K562 (cell line): ENCODE data around the gene ARHGAP33. TPM values are rescaled to one million over a fixed set of nuclear protein-coding genes. Genes with fewer than 3 reads are reported as not detected.

ENCODE experiments used
- ATAC-seq: fragments of 200-7000 bp; cut with Tn5 transposase; 3 replicates; pipeline ENCODE4 v1.9.1; 2020; ENCODE audit warnings: moderate library complexity
- BruUV-seq: library from RNA; stranded (reverse); fragments of 400-500 nt; replicated peaks from 2 replicates; lab custom pipeline; 2021; lab: Mats Ljungman, UMichigan
- CTCF ChIA-PET: fragments of 300-600 bp; formaldehyde crosslinking; extraction: SDS; loops from one replicate; lab custom pipeline; 2021; ENCODE audit warnings: low intra/inter-chr PET ratio; lab: Yijun Ruan, JAX
- POLR2A ChIA-PET: fragments of 300-600, 350-650 bp; sonication (Branson Sonifier 250); formaldehyde crosslinking; extraction: SDS; loops from one replicate; lab custom pipeline; 2021; ENCODE audit warnings: antibody characterized with exemption, inconsistent platforms; lab: Yijun Ruan, JAX
- DNase-seq, 4 experiments: peaks; one replicate each; pipeline versions ENCODE4 v3.0.0 to v3.0.0-alpha.2; 2011 to 2018; ENCODE audit warnings: low spot score in 3 of 4, mixed read lengths in 3 of 4; ENCODE audit errors: extremely low read depth in 1 of 4
- FAIRE-seq: peaks from 2 replicates; lab custom pipeline; 2011; peaks lifted over from hg19 to GRCh38; lab: Jason Lieb, UNC
- H2AFZ ChIP-seq: 2 replicates; pipeline ENCODE4 v1.6.0; 2011; ENCODE audit warnings: low read depth, low read length, control low read depth, inconsistent platforms
- H3K27ac ChIP-seq: fragments of 200-600 bp; 3 replicates; pipeline ENCODE4 v1.8.0; 2011; ENCODE audit warnings: low read depth, mild to moderate bottlenecking, control low read depth, inconsistent platforms, low read length, moderate library complexity, mixed read lengths; ENCODE audit errors: extremely low read depth
- H3K27me3 ChIP-seq, 2 experiments: fragments of 300-600 bp in 1 of 2; 2 replicates in 1 of 2; 3 replicates in 1 of 2; pipeline versions ENCODE4 v1.6.0 to v1.8.0; 2011; ENCODE audit warnings: inconsistent platforms in 2 of 2, low read length in 2 of 2, mild to moderate bottlenecking in 1 of 2, mixed read lengths in 1 of 2, moderate library complexity in 1 of 2; ENCODE audit not compliant: control insufficient read depth in 2 of 2, insufficient read depth in 2 of 2
- H3K36me3 ChIP-seq: fragments of 300-600 bp; 3 replicates; pipeline ENCODE4 v1.8.0; 2011; ENCODE audit warnings: mild to moderate bottlenecking, low read length, inconsistent platforms; ENCODE audit not compliant: control insufficient read depth, insufficient read depth
- H3K4me1 ChIP-seq, 2 experiments: fragments of 200-600 bp in 1 of 2; replicated peaks in 1 of 2; 2 replicates in 1 of 2; 3 replicates in 1 of 2; pipeline versions ENCODE4 v1.5.1 to v1.8.0; 2011; ENCODE audit warnings: inconsistent platforms in 2 of 2, low read length in 2 of 2, mild to moderate bottlenecking in 1 of 2, mixed read lengths in 1 of 2, moderate library complexity in 1 of 2; ENCODE audit not compliant: control insufficient read depth in 2 of 2, insufficient read depth in 2 of 2
- H3K4me2 ChIP-seq: 2 replicates; pipeline ENCODE4 v1.6.1; 2011; ENCODE audit warnings: low read length, control low read depth, inconsistent platforms, mixed read lengths; ENCODE audit not compliant: insufficient read depth
- H3K4me3 ChIP-seq: fragments of 200-600 bp; sonication (generic), shearing (Covaris generic); 2 replicates; pipeline ENCODE4 v1.5.1; 2016; ENCODE audit warnings: control low read depth, inconsistent platforms
- H3K79me2 ChIP-seq: fragments of 200-600 bp; 3 replicates; pipeline ENCODE4 v1.8.0; 2011; ENCODE audit warnings: low read length, inconsistent platforms; ENCODE audit not compliant: control insufficient read depth, insufficient read depth
- H3K9ac ChIP-seq, 2 experiments: 2 replicates each; pipeline versions ENCODE4 v1.6.0 to v1.6.1; 2011; ENCODE audit warnings: low read depth in 2 of 2, low read length in 2 of 2, control low read depth in 1 of 2, inconsistent platforms in 1 of 2, mild to moderate bottlenecking in 1 of 2, mixed read lengths in 1 of 2; ENCODE audit not compliant: insufficient read depth in 1 of 2
- H3K9me1 ChIP-seq: one replicate; pipeline ENCODE4 v1.6.0; 2011; ENCODE audit warnings: inconsistent platforms, mild to moderate bottlenecking, low read length, moderate library complexity; ENCODE audit not compliant: control insufficient read depth, insufficient read depth
- H3K9me3 ChIP-seq: replicated peaks from 2 replicates; pipeline ENCODE4 v1.5.1; 2011; ENCODE audit warnings: low read depth, low read length, inconsistent platforms; ENCODE audit not compliant: control insufficient read depth, insufficient read depth
- H4K20me1 ChIP-seq: replicated peaks from 2 replicates; pipeline ENCODE4 v1.6.1; 2011; ENCODE audit warnings: low read length, inconsistent platforms, mixed read lengths; ENCODE audit not compliant: control insufficient read depth, insufficient read depth
- BRCA1 ChIP-seq, 2 experiments: fragments of 450-650 bp in 1 of 2; sonication (generic) in 1 of 2; formaldehyde crosslinking in 1 of 2; IDR thresholded peaks; 2 replicates each; pipeline versions ENCODE4 v1.5.0 to v1.6.1; 2017 to 2020; ENCODE audit warnings: mild to moderate bottlenecking in 1 of 2, missing genetic modification reagents in 1 of 2
- CBX2 ChIP-seq: fragments of 200-600 bp; sonication (generic); IDR thresholded peaks from one replicate; pipeline ENCODE4 v1.6.1; 2012; ENCODE audit warnings: mild to moderate bottlenecking, low read length, inconsistent platforms; ENCODE audit not compliant: insufficient read depth, poor library complexity, severe bottlenecking
- CEBPB ChIP-seq: fragments of 450-650 bp; IDR thresholded peaks from 2 replicates; pipeline ENCODE4 v1.6.1; 2016; ENCODE audit warnings: missing genetic modification characterization, missing compliant biosample characterization
- EHMT2 ChIP-seq: fragments of 450-650 bp; IDR thresholded peaks from 2 replicates; pipeline ENCODE4 v1.6.1; 2018; ENCODE audit warnings: antibody characterized with exemption
- ESRRB ChIP-seq: fragments of 250-450 bp; sonication (Bioruptor Pico); IDR thresholded peaks from 2 replicates; pipeline ENCODE4 v1.5.0; 2020; ENCODE audit warnings: mild to moderate bottlenecking, moderate library complexity, borderline replicate concordance
- HNRNPK ChIP-seq: fragments of 200-400 bp; formaldehyde crosslinking; IDR thresholded peaks from one replicate; pipeline ENCODE4 v1.6.1; 2018; ENCODE audit warnings: mild to moderate bottlenecking, low read depth, low read length; ENCODE audit not compliant: poor library complexity, severe bottlenecking
- NRF1 ChIP-seq, 2 experiments: fragments of 450-650 bp; IDR thresholded peaks in 1 of 2; conservative IDR thresholded peaks in 1 of 2; 2 replicates each; pipeline ENCODE4 v1.6.1; 2014; ENCODE audit warnings: mild to moderate bottlenecking in 2 of 2
- PML ChIP-seq: IDR thresholded peaks from 2 replicates; pipeline ENCODE4 v1.6.1; 2012; ENCODE audit warnings: low read length, inconsistent platforms
- POLR3G ChIP-seq: IDR thresholded peaks from 2 replicates; pipeline ENCODE4 v1.6.1; 2011; ENCODE audit not compliant: insufficient read length, insufficient replicate concordance; ENCODE audit errors: extremely low read depth
- ZEB2 ChIP-seq: fragments of 450-650 bp; IDR thresholded peaks from 2 replicates; pipeline ENCODE4 v1.6.1; 2016
- ZNF24 ChIP-seq: fragments of 450-650 bp; IDR thresholded peaks from 2 replicates; pipeline ENCODE4 v1.6.1; 2016
- WGBS: fragments of 100-300 bp; shearing (Covaris generic); methylation state at CpG from one replicate; pipeline ENCODE4 v1.1.6; 2016; ENCODE audit warnings: low coverage, mixed read lengths; ENCODE audit not compliant: insufficient coverage; ENCODE audit errors: missing lambda C conversion rate; 5-methylcytosine and 5-hydroxymethylcytosine counted together
- in situ Hi-C: fragments of 300-500 bp; cut with MboI; formaldehyde crosslinking; loops from 4 replicates; pipeline ENCODE4 v1.15.0; 2018; ENCODE audit warnings: inconsistent platforms, mixed read lengths
- intact Hi-C: fragments of 100-400 bp; cut with micrococcal nuclease; formaldehyde crosslinking; loops from 2 replicates; pipeline ENCODE4 v1.14.2; 2022
- polyA plus RNA-seq, 8 experiments: library from polyadenylated mRNA; depleted of rRNA in 4 of 8; stranded (reverse) in 5 of 8; unstranded in 3 of 8; fragments of >200 nt; fragmentation: Nextera tagmentation in 2 of 8; fragmentation: Illumina TruSeq in 1 of 8; extraction: Ambion mirVana in 2 of 8; extraction: Trizol in 1 of 8; gene quantifications; 2 replicates each; pipeline versions ENCODE4 v1.2.1 to v1.2.3, GENCODE V29; 2011 to 2014; ENCODE audit warnings: inconsistent platforms in 1 of 8, missing spikeins in 1 of 8
- total RNA-seq, 7 experiments: library from RNA; depleted of rRNA in 6 of 7; stranded (reverse); fragments of >200 nt in 6 of 7; fragmentation: Illumina TruSeq in 2 of 7; extraction: Trizol in 2 of 7; gene quantifications; 2 replicates each; pipeline versions ENCODE4 v1.2.1 to v1.2.3, GENCODE V29; 2011 to 2021; ENCODE audit warnings: low replicate concordance in 1 of 7
- TF ChIP-seq, protein P1 (sequence below): fragments of 450-650 bp; IDR thresholded peaks from 2 replicates; pipeline ENCODE4 v1.6.1; 2018; ENCODE audit not compliant: partially characterized antibody
- TF ChIP-seq, protein P2 (sequence below): IDR thresholded peaks from 2 replicates; pipeline ENCODE4 v1.6.1; 2016; ENCODE audit warnings: missing genetic modification characterization, missing compliant biosample characterization
- TF ChIP-seq, protein P3 (sequence below): fragments of 450-650 bp; IDR thresholded peaks from 2 replicates; pipeline ENCODE4 v1.6.1; 2016; ENCODE audit warnings: antibody characterized with exemption

ARHGAP33 gene
- total and polyA plus RNA-seq, 9 of the 15 experiments (the other 6 are each of a cell fraction or from before 2014, with no cell fraction given) = 0.06 to 26.6 (median 1.6) TPM; not detected in 1

DNA sequence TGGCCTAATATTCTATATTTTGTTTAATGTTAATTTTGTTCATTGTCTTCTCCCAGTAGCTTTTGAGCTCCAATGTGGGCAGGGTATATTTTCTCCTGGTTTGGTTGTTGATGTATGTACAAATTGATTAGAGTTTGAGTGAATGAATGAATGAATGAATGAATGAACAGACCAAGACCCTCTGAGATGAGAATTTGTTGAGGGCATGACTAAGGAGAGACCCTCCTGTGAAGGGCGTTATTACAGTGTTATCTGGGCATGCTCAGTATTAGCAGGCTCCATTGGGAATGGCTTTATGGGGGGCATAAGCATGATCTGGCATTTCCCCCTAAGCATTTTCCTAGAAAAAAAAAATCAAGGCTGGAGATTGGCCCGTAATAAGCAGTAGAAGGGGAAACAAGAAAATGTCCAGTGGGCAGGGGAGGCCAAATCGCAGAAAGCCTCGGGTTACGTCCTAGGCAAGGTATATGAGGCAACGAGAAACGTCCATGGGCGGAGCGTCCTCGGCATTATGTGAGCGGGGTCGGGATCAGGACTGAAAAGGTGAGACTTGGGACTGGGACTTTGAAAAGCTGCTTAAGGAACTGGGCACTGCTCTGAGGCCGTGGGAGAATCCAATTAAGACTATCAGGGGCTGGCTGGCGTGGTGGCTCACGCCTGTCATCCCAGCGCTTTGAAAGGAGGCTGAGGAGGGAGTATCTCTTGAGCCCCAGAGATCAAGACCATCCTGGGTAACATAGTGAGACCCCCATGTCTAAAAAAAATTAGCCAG is 904 bp upstream of the ARHGAP33 start:
- POLR2A ChIA-PET = interaction anchor here (0.7 to 1.4 kb wide), 3 partner anchors 9 to 91 kb away, joined by 3 read pairs; no protein-coding TSS in a partner anchor
- H3K27me3 ChIP-seq = no peaks in the 10 kb centered on the region
- ATAC-seq = peak; percentile 7; the same call in 2 of the 3 replicates
- peaks cover 3% of the 10 kb centered on the region for H3K9me1 ChIP-seq
- peaks cover 10 to 27% of the 10 kb centered on the region in 2 experiments for H3K4me1 ChIP-seq
- H2AFZ ChIP-seq = peak overlapping the region; percentile 85
- peaks cover 11% of the 10 kb centered on the region; the same call in 2 of the 3 replicates for H3K36me3 ChIP-seq
- DNase-seq = peak in 1 of 4 experiments; percentile 44
- intact Hi-C loops (no loop called here), in situ Hi-C loops (no loop called here)
- peak overlapping the region; percentile 70 for H3K4me2 ChIP-seq
- H4K20me1 ChIP-seq = no peaks in the 10 kb centered on the region; the same call in 1 of the 2 replicates
- peak overlapping the region; percentile 5 to 77; a peak in 2 of 4 replicates for H3K9ac ChIP-seq
- peaks cover 5% of the 10 kb centered on the region; the same call in 1 of the 3 replicates for H3K79me2 ChIP-seq
- BruUV-seq = no TSS peak
- no peak overlapping the region for H3K27ac ChIP-seq
- FAIRE-seq = peak; percentile 67
- CTCF ChIA-PET = no interaction called here
- H3K9me3 ChIP-seq = no peaks in the 10 kb centered on the region
- 6% methylated on average over 16 of the region's 16 CpGs for WGBS
- H3K4me3 ChIP-seq = peak overlapping the region; percentile 57
- TF ChIP-seq ZNF24 (peak; percentile 80), EHMT2 (no peak), ZEB2 (no peak), CBX2 (no peak), BRCA1 (IDR thresholded peaks at IDR 0.05) (no peak), BRCA1 (CRISPR knock-in tag; IDR thresholded peaks at IDR 0.05) (no peak), CEBPB (peak; percentile 31; the same call in 1 of the 2 replicates), HNRNPK (no peak), ESRRB (CRISPR knock-in tag) (no peak), NRF1 (conservative IDR thresholded peaks at IDR 0.05 in 1 of 2, IDR thresholded peaks at IDR 0.05 in 1 of 2) (no peak), PML (no peak), POLR3G (no peak)
- TF ChIP-seq, protein P1, sequence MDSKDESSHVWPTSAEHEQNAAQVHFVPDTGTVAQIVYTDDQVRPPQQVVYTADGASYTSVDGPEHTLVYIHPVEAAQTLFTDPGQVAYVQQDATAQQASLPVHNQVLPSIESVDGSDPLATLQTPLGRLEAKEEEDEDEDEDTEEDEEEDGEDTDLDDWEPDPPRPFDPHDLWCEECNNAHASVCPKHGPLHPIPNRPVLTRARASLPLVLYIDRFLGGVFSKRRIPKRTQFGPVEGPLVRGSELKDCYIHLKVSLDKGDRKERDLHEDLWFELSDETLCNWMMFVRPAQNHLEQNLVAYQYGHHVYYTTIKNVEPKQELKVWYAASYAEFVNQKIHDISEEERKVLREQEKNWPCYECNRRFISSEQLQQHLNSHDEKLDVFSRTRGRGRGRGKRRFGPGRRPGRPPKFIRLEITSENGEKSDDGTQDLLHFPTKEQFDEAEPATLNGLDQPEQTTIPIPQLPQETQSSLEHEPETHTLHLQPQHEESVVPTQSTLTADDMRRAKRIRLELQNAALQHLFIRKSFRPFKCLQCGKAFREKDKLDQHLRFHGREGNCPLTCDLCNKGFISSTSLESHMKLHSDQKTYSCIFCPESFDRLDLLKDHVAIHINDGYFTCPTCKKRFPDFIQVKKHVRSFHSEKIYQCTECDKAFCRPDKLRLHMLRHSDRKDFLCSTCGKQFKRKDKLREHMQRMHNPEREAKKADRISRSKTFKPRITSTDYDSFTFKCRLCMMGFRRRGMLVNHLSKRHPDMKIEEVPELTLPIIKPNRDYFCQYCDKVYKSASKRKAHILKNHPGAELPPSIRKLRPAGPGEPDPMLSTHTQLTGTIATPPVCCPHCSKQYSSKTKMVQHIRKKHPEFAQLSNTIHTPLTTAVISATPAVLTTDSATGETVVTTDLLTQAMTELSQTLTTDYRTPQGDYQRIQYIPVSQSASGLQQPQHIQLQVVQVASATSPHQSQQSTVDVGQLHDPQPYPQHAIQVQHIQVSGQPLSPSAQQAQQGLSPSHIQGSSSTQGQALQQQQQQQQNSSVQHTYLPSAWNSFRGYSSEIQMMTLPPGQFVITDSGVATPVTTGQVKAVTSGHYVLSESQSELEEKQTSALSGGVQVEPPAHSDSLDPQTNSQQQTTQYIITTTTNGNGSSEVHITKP = peak; percentile 71
- TF ChIP-seq, protein P2, sequence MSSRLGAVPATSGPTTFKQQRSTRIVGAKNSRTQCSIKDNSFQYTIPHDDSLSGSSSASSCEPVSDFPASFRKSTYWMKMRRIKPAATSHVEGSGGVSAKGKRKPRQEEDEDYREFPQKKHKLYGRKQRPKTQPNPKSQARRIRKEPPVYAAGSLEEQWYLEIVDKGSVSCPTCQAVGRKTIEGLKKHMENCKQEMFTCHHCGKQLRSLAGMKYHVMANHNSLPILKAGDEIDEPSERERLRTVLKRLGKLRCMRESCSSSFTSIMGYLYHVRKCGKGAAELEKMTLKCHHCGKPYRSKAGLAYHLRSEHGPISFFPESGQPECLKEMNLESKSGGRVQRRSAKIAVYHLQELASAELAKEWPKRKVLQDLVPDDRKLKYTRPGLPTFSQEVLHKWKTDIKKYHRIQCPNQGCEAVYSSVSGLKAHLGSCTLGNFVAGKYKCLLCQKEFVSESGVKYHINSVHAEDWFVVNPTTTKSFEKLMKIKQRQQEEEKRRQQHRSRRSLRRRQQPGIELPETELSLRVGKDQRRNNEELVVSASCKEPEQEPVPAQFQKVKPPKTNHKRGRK = no peak
- TF ChIP-seq, protein P3, sequence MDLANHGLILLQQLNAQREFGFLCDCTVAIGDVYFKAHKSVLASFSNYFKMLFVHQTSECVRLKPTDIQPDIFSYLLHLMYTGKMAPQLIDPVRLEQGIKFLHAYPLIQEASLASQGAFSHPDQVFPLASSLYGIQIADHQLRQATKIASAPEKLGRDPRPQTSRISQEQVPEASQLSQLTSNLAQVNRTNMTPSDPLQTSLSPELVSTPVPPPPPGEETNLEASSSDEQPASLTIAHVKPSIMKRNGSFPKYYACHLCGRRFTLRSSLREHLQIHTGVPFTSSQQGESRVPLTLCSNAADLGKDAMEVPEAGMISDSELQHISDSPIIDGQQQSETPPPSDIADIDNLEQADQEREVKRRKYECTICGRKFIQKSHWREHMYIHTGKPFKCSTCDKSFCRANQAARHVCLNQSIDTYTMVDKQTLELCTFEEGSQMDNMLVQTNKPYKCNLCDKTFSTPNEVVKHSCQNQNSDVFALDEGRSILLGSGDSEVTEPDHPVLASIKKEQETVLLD = no peak
